Breast epithelium (tissue), 3 donors: ENCODE results near the gene CDK6.

Experiments
- POLR2A ChIP-seq: fragments of 450-650 bp; IDR thresholded peaks from one replicate; pipeline ENCODE4 v1.6.1; 2016; ENCODE audit warnings: antibody characterized with exemption, mild to moderate bottlenecking, moderate library complexity
- TF ChIP-seq, protein P1 (sequence below), 3 donors: fragments of 450-650 bp; IDR thresholded peaks; one replicate each; pipeline ENCODE4 v1.5.1; 2016 to 2017; ENCODE audit warnings: antibody characterized with exemption in 3 of 3, mild to moderate bottlenecking in 3 of 3, moderate library complexity in 3 of 3

GRCh38 chr7:92739091-92739490 lies 97.3 kb downstream of the CDK6 start:
- TF ChIP-seq, protein P1, sequence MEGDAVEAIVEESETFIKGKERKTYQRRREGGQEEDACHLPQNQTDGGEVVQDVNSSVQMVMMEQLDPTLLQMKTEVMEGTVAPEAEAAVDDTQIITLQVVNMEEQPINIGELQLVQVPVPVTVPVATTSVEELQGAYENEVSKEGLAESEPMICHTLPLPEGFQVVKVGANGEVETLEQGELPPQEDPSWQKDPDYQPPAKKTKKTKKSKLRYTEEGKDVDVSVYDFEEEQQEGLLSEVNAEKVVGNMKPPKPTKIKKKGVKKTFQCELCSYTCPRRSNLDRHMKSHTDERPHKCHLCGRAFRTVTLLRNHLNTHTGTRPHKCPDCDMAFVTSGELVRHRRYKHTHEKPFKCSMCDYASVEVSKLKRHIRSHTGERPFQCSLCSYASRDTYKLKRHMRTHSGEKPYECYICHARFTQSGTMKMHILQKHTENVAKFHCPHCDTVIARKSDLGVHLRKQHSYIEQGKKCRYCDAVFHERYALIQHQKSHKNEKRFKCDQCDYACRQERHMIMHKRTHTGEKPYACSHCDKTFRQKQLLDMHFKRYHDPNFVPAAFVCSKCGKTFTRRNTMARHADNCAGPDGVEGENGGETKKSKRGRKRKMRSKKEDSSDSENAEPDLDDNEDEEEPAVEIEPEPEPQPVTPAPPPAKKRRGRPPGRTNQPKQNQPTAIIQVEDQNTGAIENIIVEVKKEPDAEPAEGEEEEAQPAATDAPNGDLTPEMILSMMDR (IDR thresholded peaks at IDR 0.05) = no peak
- no peak for TF ChIP-seq POLR2A
